A549 (cell line): ENCODE results near the gene TNFRSF1B. TPM values are rescaled to one million over a fixed set of nuclear protein-coding genes. Genes with fewer than 3 reads are reported as not detected.

Experiments
- ATAC-seq, 2 experiments: fragments of 200-7000 bp in 1 of 2; fragments of >200 bp in 1 of 2; cut with Nextera tagmentation in 1 of 2; cut with Tn5 transposase in 1 of 2; 3 replicates each; pipeline versions ENCODE4 v1.8.0 to v1.9.1; 2018 to 2020; ENCODE audit warnings: mild to moderate bottlenecking in 1 of 2, moderate library complexity in 1 of 2
- CTCF ChIA-PET: fragments of 300-600 bp; sonication (Branson Sonifier 250); formaldehyde crosslinking; extraction: SDS; loops from one replicate; lab custom pipeline; 2021; ENCODE audit warnings: antibody characterized with exemption, inconsistent platforms; lab: Yijun Ruan, JAX
- POLR2A ChIA-PET: fragments of 350-600 bp; formaldehyde crosslinking; extraction: SDS; loops from one replicate; lab custom pipeline; 2021; ENCODE audit warnings: antibody characterized with exemption, inconsistent platforms; lab: Yijun Ruan, JAX
- DNase-seq, 2 experiments: peaks; one replicate each; pipeline versions ENCODE4 v3.0.0 to v3.0.0-alpha.2; 2011 to 2016; ENCODE audit warnings: low read depth in 1 of 2, low spot score in 1 of 2
- FAIRE-seq: peaks from 2 replicates; lab custom pipeline; 2011; peaks lifted over from hg19 to GRCh38; lab: Jason Lieb, UNC
- H3K27ac ChIP-seq, 2 experiments: fragments of >200 bp; sonication (Bioruptor Twin); formaldehyde crosslinking; 3 replicates each; pipeline ENCODE4 v1.5.1; 2016 to 2017
- H3K4me1 ChIP-seq: fragments of >200 bp; sonication (Bioruptor Twin); formaldehyde crosslinking; 3 replicates; pipeline ENCODE4 v1.6.1; 2016
- H3K4me2 ChIP-seq: fragments of >200 bp; sonication (Bioruptor Twin); formaldehyde crosslinking; 3 replicates; pipeline ENCODE4 v1.6.1; 2016
- H3K4me3 ChIP-seq: fragments of >200 bp; sonication (Bioruptor Twin); formaldehyde crosslinking; 3 replicates; pipeline ENCODE4 v1.5.1; 2016
- H3K9me3 ChIP-seq: fragments of >200 bp; sonication (Bioruptor Twin); formaldehyde crosslinking; 3 replicates; pipeline ENCODE4 v1.6.1; 2016
- BHLHE40 ChIP-seq: IDR thresholded peaks from 2 replicates; pipeline ENCODE4 v1.6.1; 2012; ENCODE audit warnings: low read depth, low read length, inconsistent platforms
- CEBPB ChIP-seq, 2 experiments: fragments of >200 bp in 1 of 2; sonication (Bioruptor Twin) in 1 of 2; formaldehyde crosslinking in 1 of 2; IDR thresholded peaks; 2 replicates each; pipeline ENCODE4 v1.6.1; 2012 to 2016
- CHD2 ChIP-seq: fragments of 150-350 bp; IDR thresholded peaks from 2 replicates; pipeline ENCODE4 v1.6.1; 2014; ENCODE audit warnings: low read length; ENCODE audit not compliant: partially characterized antibody
- EP300 ChIP-seq, 2 experiments: fragments of >200 bp; sonication (Bioruptor Twin); formaldehyde crosslinking; IDR thresholded peaks; 2 replicates in 1 of 2; 3 replicates in 1 of 2; pipeline ENCODE4 v1.6.1; 2016 to 2017
- FOSL2 ChIP-seq, 2 experiments: fragments of 450-650 bp in 1 of 2; fragments of >200 bp in 1 of 2; sonication (Bioruptor Twin) in 1 of 2; formaldehyde crosslinking; IDR thresholded peaks; 2 replicates each; pipeline versions ENCODE4 v1.5.0 to v1.6.1; 2016 to 2020; ENCODE audit warnings: mild to moderate bottlenecking in 1 of 2, moderate library complexity in 1 of 2
- HOXA7 ChIP-seq: fragments of 250-450 bp; sonication (Bioruptor Pico); IDR thresholded peaks from 2 replicates; pipeline ENCODE4 v1.5.0; 2020; ENCODE audit warnings: mild to moderate bottlenecking, moderate library complexity
- JUN ChIP-seq, 2 experiments: fragments of >200 bp; sonication (Bioruptor Twin); formaldehyde crosslinking; IDR thresholded peaks; 2 replicates in 1 of 2; 3 replicates in 1 of 2; pipeline ENCODE4 v1.6.1; 2016 to 2017
- JUNB ChIP-seq: fragments of >200 bp; sonication (Bioruptor Twin); formaldehyde crosslinking; IDR thresholded peaks from 2 replicates; pipeline ENCODE4 v1.6.1; 2016
- KDM5A ChIP-seq: fragments of 200-600 bp; sonication (generic); IDR thresholded peaks from 2 replicates; pipeline ENCODE4 v1.6.1; 2016; ENCODE audit warnings: antibody characterized with exemption, mild to moderate bottlenecking
- MAFK ChIP-seq: fragments of 450-650 bp; IDR thresholded peaks from 2 replicates; pipeline ENCODE4 v1.6.1; 2014; ENCODE audit not compliant: partially characterized antibody
- NFE2L2 ChIP-seq: fragments of 150-350 bp; conservative IDR thresholded peaks from 2 replicates; pipeline ENCODE4 v1.6.1; 2014; ENCODE audit warnings: low read length
- PHF8 ChIP-seq: fragments of 200-600 bp; sonication (generic); IDR thresholded peaks from 2 replicates; pipeline ENCODE4 v1.6.1; 2016; ENCODE audit warnings: low read depth, mild to moderate bottlenecking, antibody characterized with exemption, moderate library complexity, borderline replicate concordance
- POLR2A ChIP-seq: IDR thresholded peaks from 2 replicates; pipeline ENCODE4 v1.6.1; 2012; ENCODE audit warnings: mild to moderate bottlenecking, low read length
- RARB ChIP-seq: fragments of 250-450 bp; sonication (Bioruptor Pico); IDR thresholded peaks from 2 replicates; pipeline ENCODE4 v1.8.0; 2021; ENCODE audit warnings: mild to moderate bottlenecking, moderate library complexity
- RCOR1 ChIP-seq: fragments of 150-350 bp; IDR thresholded peaks from 2 replicates; pipeline ENCODE4 v1.6.1; 2014; ENCODE audit warnings: antibody characterized with exemption, low read length, low read depth
- RFX5 ChIP-seq: fragments of 450-650 bp; IDR thresholded peaks from 2 replicates; pipeline ENCODE4 v1.7.1; 2014; ENCODE audit warnings: antibody characterized with exemption, mild to moderate bottlenecking, moderate library complexity
- SMC3 ChIP-seq: fragments of >200 bp; sonication (Bioruptor Twin); formaldehyde crosslinking; IDR thresholded peaks from 3 replicates; pipeline ENCODE4 v1.6.1; 2018; ENCODE audit warnings: inconsistent platforms
- SREBF2 ChIP-seq: fragments of 450-650 bp; IDR thresholded peaks from 2 replicates; pipeline ENCODE4 v1.6.1; 2014; ENCODE audit warnings: mild to moderate bottlenecking, moderate library complexity
- ZNF302 ChIP-seq: fragments of 250-450 bp; sonication (Bioruptor Pico); IDR thresholded peaks from 2 replicates; pipeline ENCODE4 v1.9.0; 2021; ENCODE audit warnings: inconsistent platforms, mild to moderate bottlenecking, moderate library complexity
- ZSCAN20 ChIP-seq: fragments of 250-450 bp; sonication (Bioruptor Pico); IDR thresholded peaks from 2 replicates; pipeline ENCODE4 v1.8.0; 2022; ENCODE audit warnings: mild to moderate bottlenecking, moderate library complexity
- WGBS: methylation state at CpG from one replicate; pipeline ENCODE4 v1.1.6; 2017; ENCODE audit errors: missing lambda C conversion rate; 5-methylcytosine and 5-hydroxymethylcytosine counted together
- polyA plus RNA-seq, 4 experiments: library from polyadenylated mRNA; depleted of rRNA in 3 of 4; stranded (reverse); fragments of >200 nt; fragmentation: RNase III in 1 of 4; extraction: RNeasy Plus Mini Kit Qiagen cat#74134 plus additional on column Dnase treatment in 1 of 4; gene quantifications; 2 replicates in 3 of 4; 3 replicates in 1 of 4; pipeline ENCODE4 v1.2.3, GENCODE V29; 2011 to 2017
- TF ChIP-seq, protein P1 (sequence below): IDR thresholded peaks from 2 replicates; pipeline ENCODE4 v1.6.1; 2012; ENCODE audit warnings: low read depth, borderline replicate concordance
- TF ChIP-seq, protein P2 (sequence below): fragments of >200 bp; sonication (Bioruptor Twin); formaldehyde crosslinking; IDR thresholded peaks from 3 replicates; pipeline ENCODE4 v1.6.1; 2016
- TF ChIP-seq, protein P3 (sequence below): fragments of 450-650 bp; IDR thresholded peaks from 2 replicates; pipeline ENCODE4 v1.6.1; 2014; ENCODE audit warnings: antibody characterized with exemption
- TF ChIP-seq, protein P4 (sequence below): IDR thresholded peaks from 2 replicates; pipeline ENCODE4 v1.6.1; 2012
- TF ChIP-seq, protein P5 (sequence below): fragments of 250-450 bp; sonication (Bioruptor Pico); IDR thresholded peaks from 2 replicates; pipeline ENCODE4 v1.5.0; 2021; ENCODE audit warnings: mild to moderate bottlenecking, moderate library complexity, borderline replicate concordance

The TNFRSF1B gene
- polyA plus RNA-seq, 2 of the 4 experiments (the other 2 are of a cell fraction), result 0.05 to 0.06 TPM

DNA sequence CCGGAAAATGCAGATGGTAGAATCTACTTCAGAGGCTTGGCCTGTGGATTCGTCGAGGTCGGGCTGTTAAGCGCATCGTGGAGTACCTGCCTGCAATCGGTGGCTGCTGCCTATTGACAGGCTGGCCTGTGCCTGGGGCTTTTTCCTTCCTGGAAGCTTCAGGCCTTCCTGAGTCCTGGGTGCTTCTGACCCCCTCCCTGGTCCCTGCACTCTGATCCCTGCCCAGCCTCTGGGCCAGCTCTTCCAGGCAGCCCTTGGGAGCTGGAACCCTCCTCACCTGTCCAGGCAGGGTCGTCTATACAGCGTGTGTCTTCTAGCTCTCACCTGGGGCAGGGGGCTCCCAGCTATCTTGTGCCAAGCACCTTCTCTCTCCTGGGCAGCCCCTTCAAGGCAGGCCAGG lies 40.0 kb upstream of the TNFRSF1B start:
- ATAC-seq, result no peak
- Histone ChIP-seq H3K27ac (no peak overlapping the region), H3K4me1 (no peaks in the 10 kb centered on the region), H3K4me2 (no peak overlapping the region), H3K9me3 (no peaks in the 10 kb centered on the region), H3K4me3 (no peak overlapping the region)
- no peak for FAIRE-seq
- 91% methylated on average over 4 of the region's 9 CpGs for WGBS
- DNase-seq, result no peak
- ChIA-PET POLR2A (no interaction called here), CTCF (interaction anchor here (0.8 to 8.7 kb wide), 11 partner anchors 9 to 149 kb away, joined by 3 to 229 read pairs (median 17); no protein-coding TSS in a partner anchor)
- no peak for TF ChIP-seq POLR2A
- no peak for TF ChIP-seq RCOR1
- no peak for TF ChIP-seq RARB (CRISPR knock-in tag)
- TF ChIP-seq NFE2L2, result no peak
- TF ChIP-seq SMC3, result no peak
- no peak for TF ChIP-seq ZNF302 (CRISPR knock-in tag)
- TF ChIP-seq, protein P1, sequence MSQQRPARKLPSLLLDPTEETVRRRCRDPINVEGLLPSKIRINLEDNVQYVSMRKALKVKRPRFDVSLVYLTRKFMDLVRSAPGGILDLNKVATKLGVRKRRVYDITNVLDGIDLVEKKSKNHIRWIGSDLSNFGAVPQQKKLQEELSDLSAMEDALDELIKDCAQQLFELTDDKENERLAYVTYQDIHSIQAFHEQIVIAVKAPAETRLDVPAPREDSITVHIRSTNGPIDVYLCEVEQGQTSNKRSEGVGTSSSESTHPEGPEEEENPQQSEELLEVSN, result no peak
- no peak for TF ChIP-seq JUN (IDR thresholded peaks at IDR 0.05)
- no peak for TF ChIP-seq CEBPB (IDR thresholded peaks at IDR 0.05)
- TF ChIP-seq RFX5, result no peak
- TF ChIP-seq JUNB, result no peak
- TF ChIP-seq, protein P2, sequence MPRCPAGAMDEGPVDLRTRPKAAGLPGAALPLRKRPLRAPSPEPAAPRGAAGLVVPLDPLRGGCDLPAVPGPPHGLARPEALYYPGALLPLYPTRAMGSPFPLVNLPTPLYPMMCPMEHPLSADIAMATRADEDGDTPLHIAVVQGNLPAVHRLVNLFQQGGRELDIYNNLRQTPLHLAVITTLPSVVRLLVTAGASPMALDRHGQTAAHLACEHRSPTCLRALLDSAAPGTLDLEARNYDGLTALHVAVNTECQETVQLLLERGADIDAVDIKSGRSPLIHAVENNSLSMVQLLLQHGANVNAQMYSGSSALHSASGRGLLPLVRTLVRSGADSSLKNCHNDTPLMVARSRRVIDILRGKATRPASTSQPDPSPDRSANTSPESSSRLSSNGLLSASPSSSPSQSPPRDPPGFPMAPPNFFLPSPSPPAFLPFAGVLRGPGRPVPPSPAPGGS, result no peak
- no peak for TF ChIP-seq PHF8
- TF ChIP-seq, protein P3, sequence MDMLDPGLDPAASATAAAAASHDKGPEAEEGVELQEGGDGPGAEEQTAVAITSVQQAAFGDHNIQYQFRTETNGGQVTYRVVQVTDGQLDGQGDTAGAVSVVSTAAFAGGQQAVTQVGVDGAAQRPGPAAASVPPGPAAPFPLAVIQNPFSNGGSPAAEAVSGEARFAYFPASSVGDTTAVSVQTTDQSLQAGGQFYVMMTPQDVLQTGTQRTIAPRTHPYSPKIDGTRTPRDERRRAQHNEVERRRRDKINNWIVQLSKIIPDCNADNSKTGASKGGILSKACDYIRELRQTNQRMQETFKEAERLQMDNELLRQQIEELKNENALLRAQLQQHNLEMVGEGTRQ, result no peak
- TF ChIP-seq MAFK, result no peak
- TF ChIP-seq BHLHE40, result no peak
- TF ChIP-seq SREBF2, result no peak
- TF ChIP-seq, protein P4, sequence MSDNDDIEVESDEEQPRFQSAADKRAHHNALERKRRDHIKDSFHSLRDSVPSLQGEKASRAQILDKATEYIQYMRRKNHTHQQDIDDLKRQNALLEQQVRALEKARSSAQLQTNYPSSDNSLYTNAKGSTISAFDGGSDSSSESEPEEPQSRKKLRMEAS, result no peak

DNA sequence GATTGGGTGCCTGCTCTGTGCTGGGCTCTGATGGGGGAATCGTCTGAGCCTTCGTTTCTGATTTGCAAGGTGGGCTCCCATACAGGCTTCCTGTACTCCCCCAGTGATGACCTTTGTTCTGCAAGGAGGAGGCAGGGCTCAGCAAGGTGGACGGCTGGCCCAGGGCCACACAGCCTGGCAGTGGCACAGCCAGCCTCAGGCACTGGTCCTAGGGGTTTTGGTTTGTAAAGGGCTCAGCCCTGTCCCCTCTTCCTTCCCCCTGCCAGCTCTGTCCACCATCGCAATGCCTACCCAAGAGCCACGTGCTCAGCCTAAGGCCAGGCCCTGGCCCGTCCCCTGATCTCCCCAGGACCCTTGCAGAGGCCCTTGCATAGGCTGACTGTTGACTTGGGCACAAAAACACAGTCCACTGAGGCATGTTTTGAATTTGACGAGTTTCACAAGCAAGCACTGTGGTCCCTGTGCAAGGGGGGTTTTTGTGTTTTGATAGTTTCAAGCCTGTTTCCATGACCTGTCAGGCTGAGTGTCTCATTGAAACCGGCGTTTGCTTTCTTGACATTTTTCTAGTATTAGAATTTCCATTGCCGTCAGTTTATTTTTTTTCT lies 39.5 kb upstream of the TNFRSF1B start:
- ChIA-PET POLR2A (no interaction called here), CTCF (interaction anchor here (0.8 to 8.7 kb wide), 6 partner anchors 10 to 81 kb away, joined by 3 to 229 read pairs (median 17); no protein-coding TSS in a partner anchor)
- Histone ChIP-seq H3K9me3 (no peaks in the 10 kb centered on the region), H3K4me3 (no peak overlapping the region), H3K27ac (no peak overlapping the region), H3K4me1 (no peaks in the 10 kb centered on the region)
- WGBS, result 61% methylated on average over 10 of the region's 10 CpGs
- ATAC-seq, result no peak
- FAIRE-seq, result no peak
- TF ChIP-seq RCOR1 (no peak), CHD2 (no peak), HOXA7 (no peak)
- TF ChIP-seq, protein P5, sequence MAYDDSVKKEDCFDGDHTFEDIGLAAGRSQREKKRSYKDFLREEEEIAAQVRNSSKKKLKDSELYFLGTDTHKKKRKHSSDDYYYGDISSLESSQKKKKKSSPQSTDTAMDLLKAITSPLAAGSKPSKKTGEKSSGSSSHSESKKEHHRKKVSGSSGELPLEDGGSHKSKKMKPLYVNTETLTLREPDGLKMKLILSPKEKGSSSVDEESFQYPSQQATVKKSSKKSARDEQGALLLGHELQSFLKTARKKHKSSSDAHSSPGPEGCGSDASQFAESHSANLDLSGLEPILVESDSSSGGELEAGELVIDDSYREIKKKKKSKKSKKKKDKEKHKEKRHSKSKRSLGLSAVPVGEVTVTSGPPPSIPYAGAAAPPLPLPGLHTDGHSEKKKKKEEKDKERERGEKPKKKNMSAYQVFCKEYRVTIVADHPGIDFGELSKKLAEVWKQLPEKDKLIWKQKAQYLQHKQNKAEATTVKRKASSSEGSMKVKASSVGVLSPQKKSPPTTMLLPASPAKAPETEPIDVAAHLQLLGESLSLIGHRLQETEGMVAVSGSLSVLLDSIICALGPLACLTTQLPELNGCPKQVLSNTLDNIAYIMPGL, result no peak
- TF ChIP-seq, all 56 proteins: peak for 0
- no peak for DNase-seq
- no peak overlapping the region for H3K4me2 ChIP-seq

DNA sequence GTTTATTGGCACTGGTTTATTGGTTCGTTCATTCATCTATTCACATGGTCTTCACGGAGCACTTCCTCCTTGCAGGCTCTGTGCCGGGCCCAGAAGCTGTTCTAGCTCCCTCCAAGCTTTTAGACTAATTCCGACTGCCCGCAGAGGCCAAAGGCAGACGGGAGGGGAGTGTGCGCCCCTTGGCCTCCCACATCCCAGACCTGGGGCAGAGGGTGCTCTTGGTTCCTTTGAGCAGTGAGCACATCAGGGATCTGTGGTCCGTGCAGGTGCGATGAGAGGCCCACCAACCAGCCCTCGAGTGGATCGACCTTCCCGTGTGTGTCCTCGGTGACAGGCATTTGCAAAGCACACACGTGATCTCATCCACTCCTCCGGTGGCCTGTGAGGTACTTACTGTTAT lies 38.7 kb upstream of the TNFRSF1B start:
- 69% methylated on average over 10 of the region's 15 CpGs for WGBS
- DNase-seq (no peak), FAIRE-seq (no peak), ATAC-seq (no peak)
- Histone ChIP-seq H3K27ac (no peak overlapping the region), H3K4me2 (no peak overlapping the region), H3K9me3 (no peaks in the 10 kb centered on the region), H3K4me1 (no peaks in the 10 kb centered on the region)
- ChIA-PET CTCF (interaction anchor here (8.7 kb wide), 1 partner anchor 80 kb away, joined by 229 read pairs; no protein-coding TSS in a partner anchor), POLR2A (no interaction called here)
- no peak for TF ChIP-seq ZSCAN20 (CRISPR knock-in tag)
- TF ChIP-seq FOSL2 (IDR thresholded peaks at IDR 0.05), result no peak
- no peak for TF ChIP-seq FOSL2 (CRISPR knock-in tag; IDR thresholded peaks at IDR 0.05)
- no peak for TF ChIP-seq KDM5A
- TF ChIP-seq EP300 (IDR thresholded peaks at IDR 0.05), result no peak
- TF ChIP-seq HOXA7, result no peak
- TF ChIP-seq, protein P5, result no peak
- TF ChIP-seq, all 56 proteins: peak for 0
- no peak overlapping the region for H3K4me3 ChIP-seq
